ENCODE data around the gene TMED1. TPM values are rescaled to one million over a fixed set of nuclear protein-coding genes. Genes with fewer than 3 reads are reported as not detected.
A peak's percentile ranks its signal among the peaks of the same experiment; 100 is the strongest.

The TMED1 gene
- total and polyA plus RNA-seq, 2 of the 13 experiments (the other 11 are each of a cell fraction or from before 2014, with no cell fraction given): 48.3 to 51.8 TPM

DNA sequence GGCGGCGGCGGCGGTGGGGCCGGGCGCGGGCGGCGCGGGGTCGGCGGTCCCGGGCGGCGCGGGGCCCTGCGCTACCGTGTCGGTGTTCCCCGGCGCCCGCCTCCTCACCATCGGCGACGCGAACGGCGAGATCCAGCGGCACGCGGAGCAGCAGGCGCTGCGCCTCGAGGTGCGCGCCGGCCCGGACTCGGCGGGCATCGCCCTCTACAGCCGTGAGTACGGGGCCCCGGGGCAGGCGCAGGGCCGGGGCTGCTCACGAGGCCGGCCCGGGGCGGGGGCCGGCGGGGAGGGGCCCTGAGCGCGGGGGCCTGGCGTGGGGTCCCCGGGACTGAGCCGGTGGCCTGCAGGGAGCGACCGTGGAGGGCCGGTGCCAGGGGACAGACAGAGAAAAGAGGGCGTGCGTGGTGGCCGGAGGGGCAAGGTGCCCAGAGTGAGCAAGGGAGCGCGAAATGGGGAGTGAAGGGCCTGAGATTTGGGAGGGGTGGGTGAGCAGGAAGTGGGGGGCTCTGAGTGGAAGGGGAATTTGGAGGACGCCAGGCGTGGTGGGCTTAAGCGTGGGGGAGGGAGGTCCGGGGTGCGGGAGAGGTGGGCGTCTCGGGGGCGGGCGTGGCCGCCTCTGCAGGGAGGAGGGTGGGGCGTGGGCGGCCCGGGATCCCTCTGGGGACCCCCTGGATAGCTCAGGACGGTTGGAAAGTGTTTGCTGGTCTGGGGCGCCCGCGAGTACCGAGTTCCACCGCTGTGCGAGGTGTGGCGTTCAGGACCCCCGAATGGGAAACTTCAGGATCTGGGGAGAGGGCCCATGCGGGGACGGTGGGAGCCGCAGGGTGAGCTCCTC, 35.9 kb upstream of the TMED1 start (continued):
- TF ChIP-seq, protein P1, sequence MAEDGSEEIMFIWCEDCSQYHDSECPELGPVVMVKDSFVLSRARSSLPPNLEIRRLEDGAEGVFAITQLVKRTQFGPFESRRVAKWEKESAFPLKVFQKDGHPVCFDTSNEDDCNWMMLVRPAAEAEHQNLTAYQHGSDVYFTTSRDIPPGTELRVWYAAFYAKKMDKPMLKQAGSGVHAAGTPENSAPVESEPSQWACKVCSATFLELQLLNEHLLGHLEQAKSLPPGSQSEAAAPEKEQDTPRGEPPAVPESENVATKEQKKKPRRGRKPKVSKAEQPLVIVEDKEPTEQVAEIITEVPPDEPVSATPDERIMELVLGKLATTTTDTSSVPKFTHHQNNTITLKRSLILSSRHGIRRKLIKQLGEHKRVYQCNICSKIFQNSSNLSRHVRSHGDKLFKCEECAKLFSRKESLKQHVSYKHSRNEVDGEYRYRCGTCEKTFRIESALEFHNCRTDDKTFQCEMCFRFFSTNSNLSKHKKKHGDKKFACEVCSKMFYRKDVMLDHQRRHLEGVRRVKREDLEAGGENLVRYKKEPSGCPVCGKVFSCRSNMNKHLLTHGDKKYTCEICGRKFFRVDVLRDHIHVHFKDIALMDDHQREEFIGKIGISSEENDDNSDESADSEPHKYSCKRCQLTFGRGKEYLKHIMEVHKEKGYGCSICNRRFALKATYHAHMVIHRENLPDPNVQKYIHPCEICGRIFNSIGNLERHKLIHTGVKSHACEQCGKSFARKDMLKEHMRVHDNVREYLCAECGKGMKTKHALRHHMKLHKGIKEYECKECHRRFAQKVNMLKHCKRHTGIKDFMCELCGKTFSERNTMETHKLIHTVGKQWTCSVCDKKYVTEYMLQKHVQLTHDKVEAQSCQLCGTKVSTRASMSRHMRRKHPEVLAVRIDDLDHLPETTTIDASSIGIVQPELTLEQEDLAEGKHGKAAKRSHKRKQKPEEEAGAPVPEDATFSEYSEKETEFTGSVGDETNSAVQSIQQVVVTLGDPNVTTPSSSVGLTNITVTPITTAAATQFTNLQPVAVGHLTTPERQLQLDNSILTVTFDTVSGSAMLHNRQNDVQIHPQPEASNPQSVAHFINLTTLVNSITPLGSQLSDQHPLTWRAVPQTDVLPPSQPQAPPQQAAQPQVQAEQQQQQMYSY (CRISPR knock-in tag; IDR thresholded peaks at IDR 0.05): peak; percentile 23; the same call in 1 of the 2 replicates
- no peak for TF ChIP-seq ZNF232 (CRISPR knock-in tag; IDR thresholded peaks at IDR 0.05; ENCODE audit: borderline replicate concordance)
- TF ChIP-seq ZNF614 (CRISPR knock-in tag; IDR thresholded peaks at IDR 0.05; ENCODE audit: borderline replicate concordance): no peak
- no peak for TF ChIP-seq ZFP1 (CRISPR knock-in tag; IDR thresholded peaks at IDR 0.05)
- TF ChIP-seq EP300 (IDR thresholded peaks at IDR 0.05; ENCODE audit: low read depth in 2 of 2, low read length in 2 of 2): no peak
- TF ChIP-seq EP300 (CRISPR knock-in tag; IDR thresholded peaks at IDR 0.05; ENCODE audit: borderline replicate concordance): no peak
- no peak for TF ChIP-seq ETS1 (CRISPR knock-in tag; IDR thresholded peaks at IDR 0.05)
- TF ChIP-seq SATB2 (CRISPR knock-in tag; IDR thresholded peaks at IDR 0.05): no peak
- TF ChIP-seq MATR3 (CRISPR knock-in tag; IDR thresholded peaks at IDR 0.05): no peak
- no peak for TF ChIP-seq GATAD1 (CRISPR knock-in tag; IDR thresholded peaks at IDR 0.05)
- TF ChIP-seq ZNF292 (CRISPR knock-in tag; IDR thresholded peaks at IDR 0.05; ENCODE audit: borderline replicate concordance, low read depth): no peak
- TF ChIP-seq, protein P2, sequence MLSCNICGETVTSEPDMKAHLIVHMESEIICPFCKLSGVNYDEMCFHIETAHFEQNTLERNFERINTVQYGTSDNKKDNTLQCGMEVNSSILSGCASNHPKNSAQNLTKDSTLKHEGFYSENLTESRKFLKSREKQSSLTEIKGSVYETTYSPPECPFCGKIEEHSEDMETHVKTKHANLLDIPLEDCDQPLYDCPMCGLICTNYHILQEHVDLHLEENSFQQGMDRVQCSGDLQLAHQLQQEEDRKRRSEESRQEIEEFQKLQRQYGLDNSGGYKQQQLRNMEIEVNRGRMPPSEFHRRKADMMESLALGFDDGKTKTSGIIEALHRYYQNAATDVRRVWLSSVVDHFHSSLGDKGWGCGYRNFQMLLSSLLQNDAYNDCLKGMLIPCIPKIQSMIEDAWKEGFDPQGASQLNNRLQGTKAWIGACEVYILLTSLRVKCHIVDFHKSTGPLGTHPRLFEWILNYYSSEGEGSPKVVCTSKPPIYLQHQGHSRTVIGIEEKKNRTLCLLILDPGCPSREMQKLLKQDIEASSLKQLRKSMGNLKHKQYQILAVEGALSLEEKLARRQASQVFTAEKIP (CRISPR knock-in tag; IDR thresholded peaks at IDR 0.05; ENCODE audit: borderline replicate concordance): no peak
- no peak for TF ChIP-seq TSC22D2 (CRISPR knock-in tag; IDR thresholded peaks at IDR 0.05; ENCODE audit: borderline replicate concordance)
- TF ChIP-seq RARA (CRISPR knock-in tag; IDR thresholded peaks at IDR 0.05): no peak
- TF ChIP-seq MXI1 (IDR thresholded peaks at IDR 0.05; ENCODE audit: borderline replicate concordance, low read depth, low read length): no peak; the same call in 2 of the 3 replicates
- no peak for TF ChIP-seq ZNF781 (CRISPR knock-in tag; IDR thresholded peaks at IDR 0.05; ENCODE audit: borderline replicate concordance, not compliant biosample characterization)
- TF ChIP-seq HDAC2 (CRISPR knock-in tag; IDR thresholded peaks at IDR 0.05): no peak
- TF ChIP-seq, protein P3, sequence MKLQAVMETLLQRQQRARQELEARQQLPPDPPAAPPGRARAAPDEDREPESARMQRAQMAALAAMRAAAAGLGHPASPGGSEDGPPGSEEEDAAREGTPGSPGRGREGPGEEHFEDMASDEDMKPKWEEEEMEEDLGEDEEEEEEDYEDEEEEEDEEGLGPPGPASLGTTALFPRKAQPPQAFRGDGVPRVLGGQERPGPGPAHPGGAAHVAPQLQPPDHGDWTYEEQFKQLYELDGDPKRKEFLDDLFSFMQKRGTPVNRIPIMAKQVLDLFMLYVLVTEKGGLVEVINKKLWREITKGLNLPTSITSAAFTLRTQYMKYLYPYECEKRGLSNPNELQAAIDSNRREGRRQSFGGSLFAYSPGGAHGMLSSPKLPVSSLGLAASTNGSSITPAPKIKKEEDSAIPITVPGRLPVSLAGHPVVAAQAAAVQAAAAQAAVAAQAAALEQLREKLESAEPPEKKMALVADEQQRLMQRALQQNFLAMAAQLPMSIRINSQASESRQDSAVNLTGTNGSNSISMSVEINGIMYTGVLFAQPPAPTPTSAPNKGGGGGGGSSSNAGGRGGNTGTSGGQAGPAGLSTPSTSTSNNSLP (IDR thresholded peaks at IDR 0.05; ENCODE audit: low read depth, low read length): no peak
- TF ChIP-seq DNMT3B (CRISPR knock-in tag; conservative IDR thresholded peaks at IDR 0.05): no peak
- peak; percentile 51 for TF ChIP-seq RBFOX2 (IDR thresholded peaks at IDR 0.05; ENCODE audit: low read depth, low read length)
- TF ChIP-seq ISX (CRISPR knock-in tag; conservative IDR thresholded peaks at IDR 0.05): no peak
- TF ChIP-seq RELA (CRISPR knock-in tag; IDR thresholded peaks at IDR 0.05): no peak
- TF ChIP-seq MEF2D (CRISPR knock-in tag; IDR thresholded peaks at IDR 0.05): no peak
